T-helper 1 cell treated with Interleukin-12 subunit alpha and Interleukin-12 subunit beta and Interleukin-4 antibody, amounts not matched to agents 30 ng/mL and 1 ng/mL, for 36 hours (primary cell): ENCODE data around the gene LUZP1. TPM values are rescaled to one million over a fixed set of nuclear protein-coding genes. Genes with fewer than 3 reads are reported as not detected.

Experiments
- intact Hi-C: fragments of 100-400 bp; cut with micrococcal nuclease; formaldehyde crosslinking; loops from one replicate; pipeline ENCODE4 v1.15.1; 2024
- total RNA-seq: library from RNA; stranded (reverse); gene quantifications from 2 replicates; pipeline ENCODE4 v1.2.3, GENCODE V29; 2022

The LUZP1 gene
- total RNA-seq, 1 donor from 2014 or later: 25.8 TPM

DNA sequence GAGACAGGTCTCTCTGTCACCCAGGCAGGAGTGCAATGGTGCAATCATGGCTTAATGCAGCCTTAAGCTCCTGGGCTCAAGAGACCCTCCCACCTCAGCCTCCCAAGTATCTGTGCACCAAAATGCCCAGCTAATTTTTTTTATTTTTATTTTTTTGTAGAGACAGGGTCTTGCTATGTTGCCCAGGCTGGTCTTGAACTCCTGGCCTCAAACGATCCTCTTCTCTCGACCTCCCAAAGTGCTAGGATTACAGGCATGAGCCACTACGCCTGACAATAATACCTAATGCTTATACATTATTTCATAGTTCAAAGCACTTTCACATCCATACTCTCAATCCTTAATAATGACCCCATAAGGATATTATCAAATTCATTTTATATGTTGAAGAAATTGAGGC, 48.3 kb downstream of the LUZP1 start:
- intact Hi-C loops: no loop called here

DNA sequence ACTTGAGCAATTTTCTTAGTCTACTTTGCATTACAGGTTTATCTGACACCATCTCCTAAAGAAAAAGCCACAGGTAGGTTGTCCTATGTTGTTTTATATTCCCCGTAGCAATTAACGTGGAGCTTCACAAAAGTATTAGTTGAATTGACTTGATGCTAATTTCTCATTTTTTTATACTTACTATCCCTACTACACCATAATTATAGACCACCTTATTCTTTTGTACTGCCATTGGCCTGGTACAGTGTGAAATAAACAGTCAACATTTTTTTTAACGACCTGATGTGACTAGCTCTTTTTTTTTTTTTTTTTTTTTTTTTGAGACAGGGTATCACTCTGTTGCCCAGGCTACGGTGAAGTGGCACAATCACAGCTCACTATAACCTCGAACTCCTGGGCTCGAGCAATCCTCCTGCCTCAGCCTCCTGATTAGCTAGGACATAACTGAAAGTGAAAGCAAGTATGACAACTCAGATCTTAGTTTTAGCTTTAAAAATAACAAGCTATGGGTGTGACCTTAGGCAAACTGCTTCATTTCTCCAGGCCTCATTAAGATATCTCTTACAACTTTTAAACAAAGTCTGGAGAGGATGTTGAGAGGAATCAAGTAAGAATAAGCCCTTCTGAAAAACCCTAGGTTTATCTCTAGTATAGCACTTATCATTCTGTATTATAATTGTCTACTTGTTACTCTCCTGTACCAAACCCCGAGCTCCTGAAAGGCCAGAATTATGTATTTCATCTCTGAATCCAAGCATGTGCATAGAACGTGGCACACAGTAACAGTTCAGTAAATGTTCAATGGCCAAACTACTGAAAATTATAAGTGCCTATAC, 49.5 kb downstream of the LUZP1 start:
- intact Hi-C loops: loop anchor here (1.0 to 2.0 kb wide), 5 partner anchors 8 to 100 kb away; partner anchors contain the start of genes KDM1A and LUZP1

DNA sequence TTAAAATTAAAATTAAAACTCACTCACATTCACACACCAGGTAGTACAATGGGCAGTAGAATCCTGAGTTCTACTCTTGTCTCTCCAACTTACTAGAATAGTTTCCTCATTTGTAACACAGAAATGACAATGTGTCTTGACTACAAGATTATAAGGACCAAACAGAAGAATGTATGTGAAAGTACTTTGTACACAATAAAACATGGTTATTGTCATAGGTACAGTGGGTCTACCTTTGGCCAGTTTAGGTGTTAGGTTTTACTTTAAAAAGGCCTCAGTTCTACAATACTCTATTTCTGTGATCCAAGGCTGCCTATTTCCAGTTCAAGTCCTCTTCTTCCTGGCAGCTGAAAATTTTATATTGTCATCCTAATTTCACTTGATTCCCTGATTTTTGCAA, 50.2 kb downstream of the LUZP1 start:
- intact Hi-C loops: loop anchor here (2.0 kb wide), 1 partner anchor 16 kb away; no protein-coding TSS in a partner anchor

DNA sequence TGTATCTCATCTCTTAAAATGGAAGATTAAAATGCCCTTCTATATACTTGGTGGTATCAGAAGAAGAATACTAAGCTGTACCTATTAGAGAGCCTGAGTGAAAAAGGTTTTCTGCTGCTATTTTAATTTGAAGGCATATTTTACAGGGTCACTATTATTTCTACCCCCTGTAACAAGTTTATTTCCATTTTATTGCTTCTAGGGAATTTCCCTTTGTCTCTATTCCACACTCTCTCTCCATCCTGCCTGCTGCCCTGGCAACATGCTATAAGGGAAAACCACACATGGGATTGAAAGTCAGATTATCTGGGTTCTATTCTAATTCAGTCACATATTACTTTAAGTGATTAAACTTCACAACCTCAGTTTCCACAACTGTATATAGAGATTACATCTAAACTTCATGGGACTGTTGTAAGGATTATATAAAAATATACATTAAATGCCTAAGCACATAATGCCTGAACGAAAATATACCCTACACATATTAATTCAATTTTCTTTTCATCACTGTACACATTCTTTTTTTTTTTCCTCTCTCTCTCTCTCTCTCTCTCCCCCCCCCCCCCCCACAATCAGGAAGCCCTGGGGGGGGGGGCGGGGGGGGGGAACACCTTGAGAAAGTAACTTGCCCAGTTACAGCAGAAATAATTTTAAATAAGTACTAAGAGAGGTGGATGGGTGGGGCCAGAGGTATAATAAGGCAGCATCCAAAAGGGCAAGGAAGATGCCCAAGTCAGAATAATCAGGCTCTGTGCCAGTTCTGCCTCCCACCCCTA, 51.5 kb downstream of the LUZP1 start:
- intact Hi-C loops: no loop called here

DNA sequence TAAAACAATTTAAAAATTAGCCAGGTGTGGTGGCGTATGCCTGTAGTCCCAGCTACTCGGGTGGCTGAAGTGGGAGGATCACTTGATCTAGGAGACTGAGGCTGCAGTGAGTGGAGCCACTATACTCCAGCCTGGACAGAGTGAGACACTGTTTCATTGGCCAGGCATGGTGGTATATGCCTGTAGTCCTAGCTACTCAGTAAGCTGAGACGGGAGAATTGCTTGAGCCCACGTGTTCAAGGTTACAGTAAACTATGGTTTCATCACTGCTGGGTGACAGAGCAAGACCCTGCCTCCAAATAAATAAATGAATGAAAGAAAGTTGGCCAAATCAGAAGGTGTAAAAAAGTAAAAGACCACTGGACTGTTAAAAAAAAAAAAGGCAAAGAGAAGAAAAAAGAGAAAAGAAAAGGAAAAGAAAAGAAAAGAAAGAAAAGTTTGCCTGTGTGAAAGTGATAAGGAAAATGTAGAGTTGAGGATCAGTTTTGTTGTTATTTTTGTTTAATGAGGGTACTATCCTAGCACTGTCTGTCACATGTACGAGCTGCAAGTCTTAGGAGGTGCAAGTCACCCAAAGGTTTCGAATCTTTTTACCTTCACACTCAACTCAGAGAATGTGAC, 52.3 kb downstream of the LUZP1 start:
- intact Hi-C loops: no loop called here

DNA sequence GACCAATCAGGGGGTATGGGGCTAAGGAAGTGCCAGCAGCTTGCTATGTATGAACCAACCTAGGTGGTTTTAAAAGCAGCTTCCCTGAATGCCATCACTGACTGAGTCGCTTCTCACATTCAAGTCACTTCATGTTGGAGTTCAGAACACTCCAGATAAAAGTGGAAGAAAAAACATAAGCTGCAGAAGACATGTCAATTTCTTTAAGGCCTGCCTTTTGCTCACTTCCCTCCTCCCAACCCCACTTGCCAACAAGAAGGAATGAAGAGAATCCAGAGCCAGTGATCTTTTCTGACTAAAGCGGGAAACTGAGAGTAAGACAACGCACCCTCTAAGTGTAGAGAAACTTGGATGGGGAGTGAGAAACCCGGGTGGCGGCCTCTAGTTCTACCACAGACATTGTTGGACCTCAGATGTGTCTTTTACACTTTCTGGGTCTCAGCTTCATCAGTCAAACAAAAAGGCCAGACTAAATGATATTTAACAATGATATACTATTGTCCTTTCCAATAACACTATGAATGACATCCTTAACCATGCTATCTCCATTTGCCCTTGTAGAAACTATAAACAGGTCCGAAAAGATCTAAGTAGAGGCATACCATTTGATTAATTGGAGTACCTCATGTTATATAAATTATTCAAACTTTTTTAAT, 54.1 kb downstream of the LUZP1 start:
- intact Hi-C loops: loop anchor here (5.0 kb wide), 1 partner anchor 228 kb away; the partner anchor contains the start of gene HNRNPR

DNA sequence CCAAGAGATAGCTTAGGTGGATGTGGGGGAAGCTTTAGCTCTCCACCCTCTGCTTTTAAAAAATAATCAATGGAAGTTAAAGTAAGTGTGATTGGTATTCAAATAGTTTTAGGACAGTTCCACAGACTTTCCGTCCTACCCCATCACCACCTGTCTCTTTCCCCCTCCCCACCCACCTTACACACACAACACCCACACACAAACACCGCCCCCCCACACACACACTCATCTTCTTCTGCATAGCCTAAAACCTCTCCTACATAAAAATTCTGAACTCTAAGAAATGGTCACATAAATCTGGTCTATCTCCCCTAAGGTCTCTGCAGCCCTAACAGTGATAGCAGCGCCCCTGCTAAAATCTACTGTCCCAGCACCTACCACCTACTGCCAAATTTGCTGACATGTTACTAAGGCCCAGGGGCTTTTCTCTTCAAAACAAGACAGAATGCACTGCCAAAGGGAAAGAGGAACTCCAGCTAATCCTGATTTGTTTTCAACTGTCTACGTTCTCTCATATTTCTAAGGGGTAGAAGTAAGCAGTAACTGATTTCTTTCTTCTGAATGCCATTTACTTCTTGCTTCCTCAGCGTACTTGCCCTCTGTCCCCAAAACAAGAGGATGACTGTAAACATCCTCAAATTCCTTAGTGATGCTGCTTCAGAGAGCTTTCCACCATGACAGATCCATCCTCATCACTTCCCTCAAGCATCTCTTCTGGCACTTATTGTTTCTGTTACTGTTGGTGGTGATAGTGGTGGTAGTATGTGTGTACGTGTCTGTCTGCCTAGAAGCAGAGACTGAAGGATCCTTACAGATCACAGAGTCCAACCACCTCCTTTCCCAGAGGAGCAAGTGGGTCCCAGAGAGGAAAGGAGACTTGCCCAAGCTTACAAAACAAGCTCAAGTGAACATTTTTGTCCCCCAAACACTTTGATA, 56.8 kb downstream of the LUZP1 start:
- intact Hi-C loops: loop anchor here (1.0 to 5.0 kb wide), 3 partner anchors 7 to 230 kb away; partner anchors contain the start of gene HNRNPR

DNA sequence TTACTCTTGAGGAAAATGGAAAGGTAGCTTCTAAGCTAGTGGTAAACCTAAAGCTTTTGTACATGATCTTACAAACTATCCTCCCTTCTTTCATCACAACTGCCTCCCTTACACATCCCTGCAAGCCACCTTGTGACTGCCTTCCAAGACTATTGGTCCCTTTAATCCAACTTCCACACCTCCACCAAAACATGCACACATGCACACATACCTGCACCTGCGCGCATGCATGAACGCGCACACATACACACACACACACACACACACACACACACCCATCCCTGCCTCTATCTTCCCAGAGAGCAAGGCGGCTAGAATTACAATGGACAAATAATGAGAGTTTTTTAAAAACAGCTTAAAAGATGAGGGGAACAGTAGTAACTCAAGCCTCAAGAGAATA, 58.3 kb downstream of the LUZP1 start:
- intact Hi-C loops: loop anchor here (5.0 kb wide), 1 partner anchor 232 kb away; the partner anchor contains the start of gene HNRNPR

DNA sequence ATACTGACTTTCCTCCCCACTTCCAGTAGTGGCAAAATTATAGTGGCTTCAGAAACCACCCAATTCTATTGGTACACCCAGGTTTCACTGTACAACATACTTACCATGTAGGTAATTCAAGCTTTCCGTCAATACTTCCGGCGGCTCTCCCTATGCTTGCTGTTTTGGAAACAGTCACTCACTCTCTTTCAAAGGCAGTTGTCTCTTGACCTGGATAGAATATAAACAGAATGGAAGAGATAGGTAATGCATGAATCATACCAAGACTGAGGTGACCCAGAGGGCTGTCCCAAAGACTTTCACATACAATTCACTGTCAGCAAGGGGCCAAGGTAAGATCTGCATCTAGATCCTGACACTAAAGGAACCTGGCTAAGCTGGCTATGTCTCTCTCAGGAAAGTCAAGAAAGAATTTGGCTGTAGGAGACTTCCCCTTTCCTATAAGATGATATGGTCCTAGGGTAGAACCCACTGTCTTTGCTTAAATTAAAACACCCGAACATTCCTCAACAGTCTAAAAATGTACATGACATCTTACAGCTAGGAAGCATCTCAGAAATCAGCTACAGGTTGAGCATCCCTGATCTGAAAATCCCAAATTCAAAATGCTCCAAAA, 59.6 kb downstream of the LUZP1 start:
- intact Hi-C loops: no loop called here

DNA sequence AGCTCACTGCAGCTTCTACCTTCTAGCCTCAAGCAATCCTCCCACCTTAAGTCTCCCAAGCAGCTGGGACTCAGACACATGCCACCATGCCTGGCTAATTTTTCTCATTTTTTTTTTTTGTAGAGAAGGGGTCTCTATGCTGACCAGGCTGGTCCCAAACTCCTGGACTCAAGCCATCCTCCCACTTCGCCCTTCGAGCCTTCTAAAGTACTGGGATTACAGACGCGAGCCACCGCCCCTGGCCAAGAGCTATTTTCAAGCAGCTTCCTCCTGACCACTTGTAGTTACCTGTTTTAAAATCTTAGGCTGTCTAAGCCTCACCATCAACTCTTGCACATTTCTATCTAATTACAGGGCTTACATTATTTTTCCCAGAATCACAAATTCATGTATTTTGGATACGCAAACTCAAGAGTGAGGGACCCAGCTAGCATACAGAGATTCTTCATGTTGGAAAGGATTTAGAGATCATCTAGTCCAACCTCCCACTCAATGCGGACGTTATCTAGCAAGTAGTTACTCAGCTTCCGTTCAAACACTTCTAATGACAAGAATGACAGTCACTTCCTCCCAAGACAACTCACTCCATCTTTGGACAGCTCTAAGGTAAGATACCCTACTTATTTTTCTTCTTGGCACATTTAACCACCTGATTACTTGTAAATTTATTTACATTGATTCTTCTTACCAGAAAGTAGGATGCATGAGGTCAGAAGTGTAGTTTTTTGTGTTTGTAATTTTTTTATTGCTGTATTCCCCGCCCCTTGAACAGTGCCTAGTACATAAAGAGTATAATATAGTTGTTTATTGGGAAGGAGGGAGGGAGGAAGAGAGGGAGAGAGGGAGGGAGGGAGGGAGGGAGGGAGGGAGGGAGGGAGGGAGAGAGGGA, 65.4 kb downstream of the LUZP1 start:
- intact Hi-C loops: loop anchor here (1.0 to 5.0 kb wide), 4 partner anchors 8 to 299 kb away; no protein-coding TSS in a partner anchor

DNA sequence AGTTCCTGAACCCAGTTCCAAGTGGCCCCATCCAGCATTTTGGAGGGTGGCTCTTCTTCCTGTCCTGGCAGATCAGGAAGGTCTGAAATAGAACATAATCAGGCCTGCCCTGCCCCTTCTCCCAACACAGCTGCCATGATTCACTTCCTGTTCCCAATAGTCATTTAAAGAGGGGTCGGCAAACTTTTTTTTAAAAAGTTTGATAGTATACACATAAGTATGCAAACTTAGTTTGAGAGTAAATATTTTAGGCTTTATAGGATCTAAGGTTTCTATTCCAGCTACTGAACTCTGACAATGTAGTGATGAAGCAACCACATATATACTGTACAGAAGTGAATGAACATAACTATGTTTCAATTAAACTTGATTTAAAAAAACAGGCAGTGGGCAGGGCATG, 66.4 kb downstream of the LUZP1 start:
- intact Hi-C loops: loop anchor here (2.0 to 5.0 kb wide), 2 partner anchors 17 to 300 kb away; no protein-coding TSS in a partner anchor

DNA sequence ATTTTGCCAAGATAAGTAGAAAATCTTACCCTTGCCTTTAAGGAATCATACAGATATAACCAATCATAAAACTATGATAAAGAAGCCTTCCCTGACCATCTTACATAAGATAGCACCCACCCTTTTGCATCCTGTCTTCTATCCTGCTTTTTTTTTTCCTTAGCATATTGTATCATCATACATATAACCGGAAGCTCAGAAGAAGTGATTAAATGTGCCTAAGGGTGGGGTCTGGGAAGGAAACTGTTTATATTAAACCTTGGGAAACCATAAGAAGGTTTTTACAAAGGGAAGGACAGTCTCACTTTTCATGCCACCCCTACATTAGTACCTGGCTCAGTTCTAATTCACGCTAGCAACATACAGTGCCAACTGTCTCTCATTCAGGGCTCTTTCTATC, 66.8 kb downstream of the LUZP1 start:
- intact Hi-C loops: loop anchor here (2.0 to 5.0 kb wide), 2 partner anchors 17 to 300 kb away; no protein-coding TSS in a partner anchor

DNA sequence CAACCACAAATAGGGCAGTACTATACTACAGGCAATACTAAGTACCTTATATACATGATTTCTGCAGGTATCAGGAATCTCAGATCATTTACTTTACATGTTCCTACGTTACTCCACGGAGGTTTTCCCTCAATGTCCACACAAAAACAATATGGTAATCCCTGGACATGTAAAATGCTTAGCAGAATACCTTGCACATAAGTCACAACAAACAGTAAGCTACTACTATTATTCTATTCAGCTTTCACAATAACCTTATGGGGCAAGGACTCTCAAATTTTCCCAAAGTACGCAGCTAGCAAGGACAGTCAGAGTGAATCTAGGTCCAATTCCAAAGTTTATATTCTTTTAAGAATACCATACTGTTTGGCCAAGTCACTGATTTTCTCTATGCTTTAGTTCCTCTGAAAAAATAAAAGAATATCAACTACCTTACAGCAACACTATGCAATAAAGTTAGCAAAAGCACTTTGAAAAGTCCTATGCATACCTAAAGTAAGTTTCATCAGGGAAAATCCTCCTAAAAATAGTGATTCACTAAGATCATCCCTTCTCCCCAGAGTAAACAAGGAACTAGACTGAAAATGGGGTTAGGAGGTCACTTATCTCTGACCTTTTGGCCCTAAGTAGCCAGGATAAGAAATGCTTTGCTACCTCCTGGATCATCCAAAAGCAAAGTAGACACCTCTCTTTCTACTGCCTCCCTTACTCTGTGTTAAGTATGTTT, 67.4 kb downstream of the LUZP1 start:
- intact Hi-C loops: loop anchor here (5.0 kb wide), 1 partner anchor 301 kb away; no protein-coding TSS in a partner anchor

DNA sequence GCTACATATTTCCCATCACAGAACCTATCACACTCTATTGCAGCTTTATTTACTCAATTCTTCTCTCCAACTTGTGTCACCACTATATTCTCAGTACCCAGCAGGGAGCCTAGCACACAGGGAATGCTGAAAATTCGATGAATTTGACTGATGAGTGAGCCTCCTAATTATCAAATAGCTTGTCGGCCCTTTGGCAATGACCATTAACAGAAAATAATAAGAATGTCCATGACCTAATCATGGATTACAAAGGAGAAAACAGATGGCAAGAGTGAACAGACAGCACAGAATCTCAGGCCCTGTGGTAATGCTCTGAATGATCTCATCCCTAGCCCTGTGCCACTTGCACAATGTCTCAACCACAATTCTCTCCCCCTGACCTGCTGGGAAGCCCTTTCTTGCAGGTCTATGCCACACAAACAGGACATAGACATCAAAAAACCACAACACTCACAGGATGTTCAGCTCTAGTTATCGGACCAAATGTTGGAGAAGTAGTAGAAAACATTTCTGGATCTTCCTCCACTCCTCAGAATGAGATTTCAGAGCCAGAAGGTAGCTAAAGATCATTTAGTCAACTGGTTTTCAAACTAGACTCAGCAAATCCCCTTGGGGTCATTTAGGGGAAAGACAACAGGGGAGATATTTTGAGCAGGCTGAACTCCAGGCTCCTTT, 68.4 kb downstream of the LUZP1 start:
- intact Hi-C loops: loop anchor here (5.0 kb wide), 1 partner anchor 302 kb away; no protein-coding TSS in a partner anchor

DNA sequence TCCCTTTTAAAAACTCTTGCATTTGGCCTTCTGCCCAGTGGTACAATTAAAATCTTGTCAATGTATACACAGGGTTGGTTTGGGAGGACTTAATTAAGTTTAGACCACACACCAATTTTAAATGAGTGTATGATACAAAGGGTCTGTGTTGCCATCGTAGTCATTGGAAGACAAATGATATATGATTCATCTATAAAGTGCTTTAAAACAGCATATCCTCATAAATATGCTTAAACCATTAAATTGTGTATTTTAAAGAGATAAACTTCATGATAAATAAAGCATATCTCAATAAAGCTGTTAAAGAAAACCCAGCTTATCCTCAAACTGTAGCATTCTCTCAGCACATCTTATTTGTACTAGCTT, 69.5 kb downstream of the LUZP1 start:
- intact Hi-C loops: no loop called here

DNA sequence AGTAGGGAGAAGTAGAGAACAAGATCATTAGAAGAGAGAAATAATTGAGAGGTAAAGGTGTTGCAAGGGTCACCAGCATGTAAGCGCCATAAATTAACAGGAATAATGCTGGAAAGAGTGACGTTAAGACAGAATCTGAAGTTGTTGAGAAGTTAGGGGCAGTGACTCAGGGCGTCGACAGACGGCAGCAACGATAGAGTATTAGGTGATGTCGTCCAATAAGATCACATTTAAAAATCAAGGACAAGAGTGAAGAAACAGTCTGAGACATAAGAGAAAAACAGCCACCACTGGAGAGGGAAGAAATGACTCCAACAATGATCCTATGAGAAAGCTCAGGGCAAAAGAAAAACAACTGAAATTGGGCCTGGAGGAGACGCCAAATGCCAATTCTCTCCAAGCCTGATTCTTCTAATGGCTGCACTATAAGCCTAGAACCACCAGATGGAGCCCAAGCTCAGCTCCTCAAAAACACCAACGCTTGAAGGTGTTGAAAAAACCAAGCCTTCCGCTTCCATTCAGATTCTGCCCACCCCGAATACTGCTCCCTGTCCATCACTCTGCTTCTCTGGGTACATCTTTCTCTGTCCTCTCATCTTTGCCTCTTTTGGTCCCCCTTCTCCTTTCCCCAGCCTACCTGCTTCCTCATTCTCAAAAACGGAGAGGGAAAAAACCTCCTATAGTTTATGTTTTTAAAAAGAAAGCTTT, 70.0 kb downstream of the LUZP1 start:
- intact Hi-C loops: loop anchor here (1.0 kb wide), 4 partner anchors 70 to 122 kb away; partner anchors contain the start of gene LUZP1
